Measurements from ENCODE around the gene HASPIN. TPM values are rescaled to one million over a fixed set of nuclear protein-coding genes. Genes with fewer than 3 reads are reported as not detected.
"Not testable (repeated sequence)": the region's sequence is repeated elsewhere in the genome, so short reads cannot be mapped to it uniquely, and the experiment has no call there.

HASPIN gene
- total RNA-seq, 1 donor from 2014 or later = 14.8 TPM

DNA sequence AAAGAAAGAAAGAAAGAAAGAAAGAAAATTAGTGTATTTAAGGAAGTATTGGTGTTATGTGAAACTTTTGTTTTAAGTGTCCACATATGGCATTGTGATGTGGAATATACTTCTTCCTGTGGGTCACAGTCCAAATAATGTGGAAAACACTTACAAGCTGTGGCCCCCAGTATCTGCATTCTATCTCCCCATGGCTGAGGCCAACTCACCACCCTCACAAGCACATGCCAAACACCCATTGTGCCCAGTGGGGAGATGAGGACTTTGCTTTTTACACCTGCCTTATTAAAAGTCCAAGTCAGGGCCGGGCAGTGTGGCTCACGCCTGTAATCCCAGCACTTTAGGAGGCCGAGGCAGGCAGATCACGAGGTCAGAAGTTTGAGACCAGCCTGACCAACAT, 23.8 kb upstream of the HASPIN start:
- TF ChIP-seq CTCF (IDR thresholded peaks at IDR 0.05) = no peak
- TF ChIP-seq EZH2phosphoT487 (IDR thresholded peaks at IDR 0.05) = no peak
- TF ChIP-seq EZH2 (IDR thresholded peaks at IDR 0.05) = no peak
- no peak overlapping the region for H3K4me3 Mint-ChIP-seq
- peaks cover 38% of the 10 kb centered on the region for H3K27me3 ChIP-seq
- no peaks in the 10 kb centered on the region for H3K79me2 ChIP-seq (ENCODE audit: low read depth)
- peaks cover 8% of the 10 kb centered on the region for H3K9me3 Mint-ChIP-seq
- H3K4me3 ChIP-seq = no peak overlapping the region
- no peaks in the 10 kb centered on the region for H3K36me3 ChIP-seq
- H3K4me1 Mint-ChIP-seq = no peaks in the 10 kb centered on the region
- no peak overlapping the region for H2AFZ ChIP-seq (replicated peaks)
- H3K9ac ChIP-seq = no peak overlapping the region
- DNase-seq (ENCODE audit: low spot score) = no peak
- peaks cover 5% of the 10 kb centered on the region for H3K36me3 Mint-ChIP-seq
- no peak overlapping the region for H3K27ac ChIP-seq
- H3K27ac Mint-ChIP-seq = no peak overlapping the region
- H3K4me2 ChIP-seq = no peak overlapping the region
- peaks cover 23% of the 10 kb centered on the region for H3K27me3 Mint-ChIP-seq (ENCODE audit: insufficient read depth, low read depth)
- peaks cover 6% of the 10 kb centered on the region for H4K20me1 ChIP-seq (ENCODE audit: low read depth)
- no peaks in the 10 kb centered on the region for H3K9me3 ChIP-seq (ENCODE audit: low read depth)
- peaks cover 6% of the 10 kb centered on the region for H3K4me1 ChIP-seq
- no peaks in the 10 kb centered on the region for H3F3A ChIP-seq (ENCODE audit: low read depth)

DNA sequence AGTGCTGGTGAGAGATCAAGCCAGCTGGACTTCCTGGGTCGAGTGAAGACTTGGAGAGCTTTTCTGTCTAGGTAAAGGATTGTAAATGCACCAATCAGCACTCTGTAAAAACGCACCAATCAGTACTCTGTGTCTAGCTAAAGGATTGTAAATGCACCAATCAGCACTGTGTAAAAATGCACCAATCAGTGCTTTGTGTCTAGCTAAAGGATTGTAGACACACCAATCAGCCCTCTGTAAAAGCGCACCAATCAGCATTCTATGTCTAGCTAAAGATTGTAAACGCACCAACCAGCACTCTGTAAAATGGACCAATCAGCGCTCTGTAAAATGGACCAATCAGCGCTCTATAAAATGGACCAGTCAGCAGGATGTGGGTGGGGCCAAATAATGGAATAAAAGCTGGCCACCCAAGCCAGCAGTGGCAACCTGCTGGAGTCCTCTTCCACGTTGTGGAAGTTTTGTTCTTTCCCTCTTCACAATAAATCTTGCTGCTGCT, 21.6 kb upstream of the HASPIN start:
- peaks cover 17% of the 10 kb centered on the region for H3K27me3 ChIP-seq
- DNase-seq (ENCODE audit: low spot score); H3K27me3 Mint-ChIP-seq (ENCODE audit: insufficient read depth, low read depth); H3K27ac Mint-ChIP-seq; H4K20me1 ChIP-seq (ENCODE audit: low read depth); H3K4me2 ChIP-seq; H3F3A ChIP-seq (ENCODE audit: low read depth); H3K9ac ChIP-seq; H3K9me3 ChIP-seq (ENCODE audit: low read depth); H3K4me3 ChIP-seq; H3K27ac ChIP-seq; H3K4me1 Mint-ChIP-seq; H3K36me3 ChIP-seq; H3K79me2 ChIP-seq (ENCODE audit: low read depth); H3K9me3 Mint-ChIP-seq; H2AFZ ChIP-seq (replicated peaks); H3K4me1 ChIP-seq; H3K36me3 Mint-ChIP-seq; H3K4me3 Mint-ChIP-seq: not testable (repeated sequence)

DNA sequence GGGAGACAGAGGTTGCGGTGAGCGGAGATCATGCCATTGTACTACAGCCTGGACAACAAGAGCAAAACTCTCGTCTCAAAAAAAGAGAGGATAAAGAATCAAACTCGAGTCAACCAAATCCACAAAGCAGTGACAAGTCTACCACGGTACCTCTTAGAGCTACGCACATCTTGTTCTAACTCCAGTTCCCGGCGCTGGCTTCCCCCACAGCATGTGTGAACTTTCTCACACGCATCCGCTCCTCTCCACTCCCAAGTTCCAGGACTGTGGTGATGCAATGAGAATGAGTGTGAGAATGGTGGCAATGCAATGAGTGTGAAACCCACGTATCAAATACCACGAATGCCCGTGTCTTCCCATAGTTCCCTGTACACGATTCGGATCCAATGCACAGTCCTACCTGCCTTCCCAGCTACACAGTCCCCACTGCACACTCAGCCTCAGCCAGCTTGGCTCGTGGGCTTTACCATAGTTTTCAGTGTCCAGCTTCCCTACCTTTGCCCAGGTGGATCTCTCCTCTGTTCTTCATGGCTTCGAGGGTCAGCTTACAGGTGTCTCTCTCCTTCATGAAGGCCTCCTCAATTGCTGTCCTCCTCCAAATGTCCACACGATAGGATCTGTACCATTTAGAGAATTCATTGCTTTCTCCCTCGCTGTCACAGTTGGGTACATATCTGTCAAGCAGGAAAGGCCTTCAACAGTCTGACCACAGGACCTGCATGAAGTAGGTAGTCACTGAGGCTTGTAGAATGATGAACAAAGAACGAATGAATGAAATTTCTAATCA, 18.6 kb upstream of the HASPIN start:
- H2AFZ ChIP-seq (replicated peaks) = no peak overlapping the region
- H3K4me3 Mint-ChIP-seq = no peak overlapping the region
- peaks cover 2% of the 10 kb centered on the region for H3K9me3 Mint-ChIP-seq
- H3K4me1 Mint-ChIP-seq = peaks cover 5% of the 10 kb centered on the region
- no peaks in the 10 kb centered on the region for H3K79me2 ChIP-seq (ENCODE audit: low read depth)
- H3K36me3 Mint-ChIP-seq = peaks cover 5% of the 10 kb centered on the region
- DNase-seq (ENCODE audit: low spot score) = no peak
- H3F3A ChIP-seq (ENCODE audit: low read depth) = no peaks in the 10 kb centered on the region
- H3K27me3 ChIP-seq = no peaks in the 10 kb centered on the region
- no peak for TF ChIP-seq CTCF (IDR thresholded peaks at IDR 0.05)
- no peak overlapping the region for H3K27ac Mint-ChIP-seq
- no peaks in the 10 kb centered on the region for H3K9me3 ChIP-seq (ENCODE audit: low read depth)
- no peaks in the 10 kb centered on the region for H3K27me3 Mint-ChIP-seq (ENCODE audit: insufficient read depth, low read depth)
- H3K36me3 ChIP-seq = no peaks in the 10 kb centered on the region
- no peak overlapping the region for H3K27ac ChIP-seq
- H3K4me3 ChIP-seq = no peak overlapping the region
- no peak overlapping the region for H3K9ac ChIP-seq
- no peak overlapping the region for H3K4me2 ChIP-seq
- no peaks in the 10 kb centered on the region for H4K20me1 ChIP-seq (ENCODE audit: low read depth)
- H3K4me1 ChIP-seq = peaks cover 3% of the 10 kb centered on the region

- H3K4me2 ChIP-seq; H3K4me1 Mint-ChIP-seq; H3K36me3 ChIP-seq; H3K27me3 ChIP-seq; H3K36me3 Mint-ChIP-seq; H3K79me2 ChIP-seq (ENCODE audit: low read depth); H3K9me3 ChIP-seq (ENCODE audit: low read depth); H3K4me1 ChIP-seq; H3K4me3 Mint-ChIP-seq; H3K9ac ChIP-seq; H3F3A ChIP-seq (ENCODE audit: low read depth); H3K9me3 Mint-ChIP-seq; DNase-seq (ENCODE audit: low spot score); H2AFZ ChIP-seq (replicated peaks); H3K4me3 ChIP-seq; H3K27ac ChIP-seq; H3K27me3 Mint-ChIP-seq (ENCODE audit: insufficient read depth, low read depth); H3K27ac Mint-ChIP-seq; H4K20me1 ChIP-seq (ENCODE audit: low read depth): not testable (repeated sequence)
Measured at GRCh38 chr17:3705718-3705984, 18.1 kb upstream of the HASPIN start.

Measured in neural progenitor cell (in vitro differentiated cells).